ENCODE data around the gene CAT.

DNA sequence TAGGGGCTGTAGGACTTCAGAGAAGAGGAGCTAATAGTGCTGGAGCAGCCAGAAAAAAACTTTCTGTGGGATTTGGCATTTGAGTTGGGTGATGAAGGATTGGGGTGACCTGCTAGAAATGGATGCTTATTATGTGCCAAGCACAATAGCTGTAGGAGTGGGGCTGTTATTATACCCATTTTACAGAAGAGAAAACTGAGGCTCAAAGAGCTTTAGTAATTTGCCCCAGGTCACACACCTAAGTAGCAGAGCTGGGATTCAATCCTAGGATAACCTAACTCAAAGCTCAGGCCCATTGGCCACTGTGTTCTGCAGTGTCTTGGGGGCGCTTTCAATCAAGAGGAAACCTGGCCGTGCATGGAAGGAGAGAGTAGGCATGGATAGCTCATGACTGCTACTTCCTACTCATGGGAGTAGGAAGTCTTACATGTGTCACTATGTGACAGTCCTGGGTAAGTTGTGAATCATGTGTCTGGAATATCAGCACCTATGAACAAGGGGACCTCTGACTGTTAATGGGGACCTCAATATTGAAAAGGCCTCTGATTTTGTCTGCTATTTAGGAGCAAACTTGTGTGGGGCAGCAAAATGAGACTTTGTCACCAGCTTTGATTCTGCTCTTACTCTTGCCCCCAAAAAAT is 81.0 kb downstream of the CAT start:
- TF ChIP-seq, protein P1, sequence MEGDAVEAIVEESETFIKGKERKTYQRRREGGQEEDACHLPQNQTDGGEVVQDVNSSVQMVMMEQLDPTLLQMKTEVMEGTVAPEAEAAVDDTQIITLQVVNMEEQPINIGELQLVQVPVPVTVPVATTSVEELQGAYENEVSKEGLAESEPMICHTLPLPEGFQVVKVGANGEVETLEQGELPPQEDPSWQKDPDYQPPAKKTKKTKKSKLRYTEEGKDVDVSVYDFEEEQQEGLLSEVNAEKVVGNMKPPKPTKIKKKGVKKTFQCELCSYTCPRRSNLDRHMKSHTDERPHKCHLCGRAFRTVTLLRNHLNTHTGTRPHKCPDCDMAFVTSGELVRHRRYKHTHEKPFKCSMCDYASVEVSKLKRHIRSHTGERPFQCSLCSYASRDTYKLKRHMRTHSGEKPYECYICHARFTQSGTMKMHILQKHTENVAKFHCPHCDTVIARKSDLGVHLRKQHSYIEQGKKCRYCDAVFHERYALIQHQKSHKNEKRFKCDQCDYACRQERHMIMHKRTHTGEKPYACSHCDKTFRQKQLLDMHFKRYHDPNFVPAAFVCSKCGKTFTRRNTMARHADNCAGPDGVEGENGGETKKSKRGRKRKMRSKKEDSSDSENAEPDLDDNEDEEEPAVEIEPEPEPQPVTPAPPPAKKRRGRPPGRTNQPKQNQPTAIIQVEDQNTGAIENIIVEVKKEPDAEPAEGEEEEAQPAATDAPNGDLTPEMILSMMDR (conservative IDR thresholded peaks at IDR 0.05), result no peak
- TF ChIP-seq ZFX (IDR thresholded peaks at IDR 0.05), result no peak
